Measurements from ENCODE around the gene L3MBTL4.

GRCh38 chr18:6120820-6121279 lies 293.9 kb downstream of the L3MBTL4 start:
- TF ChIP-seq RARB (CRISPR knock-in tag; IDR thresholded peaks at IDR 0.05), result no peak
- no peak for TF ChIP-seq PATZ1 (CRISPR knock-in tag; IDR thresholded peaks at IDR 0.05; ENCODE audit: borderline replicate concordance)
- no peak for TF ChIP-seq CREB5 (CRISPR knock-in tag; IDR thresholded peaks at IDR 0.05; ENCODE audit: low read depth)
- TF ChIP-seq ZFP30 (CRISPR knock-in tag; IDR thresholded peaks at IDR 0.05), result no peak
- TF ChIP-seq ZNF565 (CRISPR knock-in tag; conservative IDR thresholded peaks at IDR 0.05; ENCODE audit: low read depth), result no peak
- TF ChIP-seq TCF4 (CRISPR knock-in tag; IDR thresholded peaks at IDR 0.05; ENCODE audit: borderline replicate concordance), result no peak
- no peak for TF ChIP-seq ZFP3 (CRISPR knock-in tag; IDR thresholded peaks at IDR 0.05)
- TF ChIP-seq ISL1 (CRISPR knock-in tag; IDR thresholded peaks at IDR 0.05), result no peak
- TF ChIP-seq CSDC2 (CRISPR knock-in tag; IDR thresholded peaks at IDR 0.05), result no peak
- TF ChIP-seq CSRNP3 (CRISPR knock-in tag; IDR thresholded peaks at IDR 0.05), result no peak
- no peak for TF ChIP-seq ARNTL (CRISPR knock-in tag; IDR thresholded peaks at IDR 0.05; ENCODE audit: borderline replicate concordance, low read depth)
- TF ChIP-seq TSHZ2 (CRISPR knock-in tag; IDR thresholded peaks at IDR 0.05), result no peak
- TF ChIP-seq SNAI2 (CRISPR knock-in tag; IDR thresholded peaks at IDR 0.05), result no peak
